GM06990 (cell line): ENCODE data around the gene SLC27A3.
A peak's percentile ranks its signal among the peaks of the same experiment; 100 is the strongest.

Source experiments
- DNase-seq: peaks from one replicate; pipeline ENCODE4 v3.0.0-alpha.2; 2011; ENCODE audit not compliant: insufficient read length; ENCODE audit errors: extremely low read depth
- H3K27me3 ChIP-seq: replicated peaks from 2 replicates; pipeline ENCODE4 v1.6.0; 2011; ENCODE audit warnings: low read length; ENCODE audit not compliant: control insufficient read depth, insufficient read depth
- H3K36me3 ChIP-seq: 2 replicates; pipeline ENCODE4 v1.5.1; 2011; ENCODE audit warnings: low read length; ENCODE audit not compliant: control insufficient read depth, insufficient read depth
- H3K4me3 ChIP-seq: replicated peaks from 2 replicates; pipeline ENCODE4 v1.5.1; 2011; ENCODE audit warnings: low read depth, mild to moderate bottlenecking, control low read depth, low read length
- TF ChIP-seq, protein P1 (sequence below): IDR thresholded peaks from 2 replicates; pipeline ENCODE4 v1.5.1; 2011; ENCODE audit warnings: low read length, control low read depth, mild to moderate bottlenecking, inconsistent platforms; ENCODE audit not compliant: insufficient read depth, poor library complexity, severe bottlenecking

Gene SLC27A3

DNA sequence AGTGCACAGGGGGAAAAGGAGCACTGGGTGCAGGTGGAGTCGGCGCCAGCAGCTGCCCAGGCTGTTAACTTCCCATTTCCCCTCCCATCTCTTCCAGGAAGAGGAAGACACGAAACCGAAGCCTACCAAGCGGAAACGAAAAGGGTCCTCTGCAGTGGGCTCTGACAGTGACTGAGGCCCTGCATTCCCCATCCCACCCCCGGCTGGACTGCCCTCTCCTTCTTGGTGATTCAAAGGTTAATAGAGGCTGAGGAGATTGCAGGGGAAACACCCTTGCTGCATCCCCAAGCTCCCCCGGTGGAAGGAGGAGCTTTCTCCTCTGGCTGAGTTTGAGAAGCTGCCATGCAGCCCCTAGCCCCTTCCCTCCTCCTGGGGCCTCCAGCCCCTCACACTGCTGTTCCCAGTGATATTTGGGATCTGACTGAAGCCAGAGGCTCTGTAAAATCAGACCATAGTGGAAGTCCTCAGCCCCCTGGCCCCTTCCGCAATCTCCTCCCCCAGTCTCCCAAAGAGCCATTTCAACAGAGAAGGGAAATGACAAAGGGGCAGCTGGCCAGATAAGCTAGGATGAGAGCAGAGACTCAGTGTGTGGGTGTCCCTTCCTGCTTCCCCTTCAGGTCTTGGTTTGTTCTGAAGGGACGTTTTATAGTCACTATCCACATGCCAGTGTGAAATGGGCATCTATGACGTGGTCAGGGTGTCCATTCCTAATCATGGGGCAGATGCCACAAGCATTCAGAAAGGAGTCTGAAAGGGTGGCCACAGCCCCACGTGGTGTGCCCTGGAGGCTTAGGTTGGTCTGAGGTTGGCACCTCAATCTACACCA, 1.9 kb upstream of the SLC27A3 start:
- DNase-seq: no peak
- H3K4me3 ChIP-seq: no peak overlapping the region
- H3K27me3 ChIP-seq: no peaks in the 10 kb centered on the region
- peaks cover 31% of the 10 kb centered on the region for H3K36me3 ChIP-seq
- TF ChIP-seq, protein P1, sequence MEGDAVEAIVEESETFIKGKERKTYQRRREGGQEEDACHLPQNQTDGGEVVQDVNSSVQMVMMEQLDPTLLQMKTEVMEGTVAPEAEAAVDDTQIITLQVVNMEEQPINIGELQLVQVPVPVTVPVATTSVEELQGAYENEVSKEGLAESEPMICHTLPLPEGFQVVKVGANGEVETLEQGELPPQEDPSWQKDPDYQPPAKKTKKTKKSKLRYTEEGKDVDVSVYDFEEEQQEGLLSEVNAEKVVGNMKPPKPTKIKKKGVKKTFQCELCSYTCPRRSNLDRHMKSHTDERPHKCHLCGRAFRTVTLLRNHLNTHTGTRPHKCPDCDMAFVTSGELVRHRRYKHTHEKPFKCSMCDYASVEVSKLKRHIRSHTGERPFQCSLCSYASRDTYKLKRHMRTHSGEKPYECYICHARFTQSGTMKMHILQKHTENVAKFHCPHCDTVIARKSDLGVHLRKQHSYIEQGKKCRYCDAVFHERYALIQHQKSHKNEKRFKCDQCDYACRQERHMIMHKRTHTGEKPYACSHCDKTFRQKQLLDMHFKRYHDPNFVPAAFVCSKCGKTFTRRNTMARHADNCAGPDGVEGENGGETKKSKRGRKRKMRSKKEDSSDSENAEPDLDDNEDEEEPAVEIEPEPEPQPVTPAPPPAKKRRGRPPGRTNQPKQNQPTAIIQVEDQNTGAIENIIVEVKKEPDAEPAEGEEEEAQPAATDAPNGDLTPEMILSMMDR: no peak

DNA sequence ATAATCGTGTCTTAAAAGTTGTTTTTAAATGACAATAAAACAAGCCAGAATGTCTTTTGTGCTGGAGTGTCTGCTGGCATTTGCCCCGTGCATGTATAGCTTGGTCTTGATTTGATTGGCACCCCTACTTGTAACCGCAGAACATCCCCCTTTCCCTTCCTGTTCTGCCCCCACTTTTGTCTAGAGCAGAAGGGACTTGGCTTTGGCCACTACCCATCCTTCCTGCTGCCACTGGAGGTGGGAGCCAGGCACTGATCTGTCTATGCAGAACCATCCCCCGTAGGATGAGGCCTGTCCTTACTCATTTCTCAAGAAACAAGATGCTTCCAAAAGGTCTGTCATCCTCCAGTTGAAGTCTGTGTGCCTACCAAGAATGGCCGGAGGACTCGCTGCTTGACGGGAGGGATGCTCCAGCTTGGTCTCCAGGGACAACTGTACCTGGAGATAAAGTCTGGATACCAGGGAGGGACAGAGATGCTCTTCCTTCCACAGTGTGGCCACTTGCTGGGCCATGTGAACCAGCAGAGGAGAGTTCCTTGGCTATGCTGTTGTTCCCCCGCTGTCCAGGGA, 1.1 kb upstream of the SLC27A3 start:
- no peak overlapping the region for H3K4me3 ChIP-seq
- H3K36me3 ChIP-seq: peaks cover 26% of the 10 kb centered on the region
- no peak for DNase-seq
- no peaks in the 10 kb centered on the region for H3K27me3 ChIP-seq
- TF ChIP-seq, protein P1: no peak

DNA sequence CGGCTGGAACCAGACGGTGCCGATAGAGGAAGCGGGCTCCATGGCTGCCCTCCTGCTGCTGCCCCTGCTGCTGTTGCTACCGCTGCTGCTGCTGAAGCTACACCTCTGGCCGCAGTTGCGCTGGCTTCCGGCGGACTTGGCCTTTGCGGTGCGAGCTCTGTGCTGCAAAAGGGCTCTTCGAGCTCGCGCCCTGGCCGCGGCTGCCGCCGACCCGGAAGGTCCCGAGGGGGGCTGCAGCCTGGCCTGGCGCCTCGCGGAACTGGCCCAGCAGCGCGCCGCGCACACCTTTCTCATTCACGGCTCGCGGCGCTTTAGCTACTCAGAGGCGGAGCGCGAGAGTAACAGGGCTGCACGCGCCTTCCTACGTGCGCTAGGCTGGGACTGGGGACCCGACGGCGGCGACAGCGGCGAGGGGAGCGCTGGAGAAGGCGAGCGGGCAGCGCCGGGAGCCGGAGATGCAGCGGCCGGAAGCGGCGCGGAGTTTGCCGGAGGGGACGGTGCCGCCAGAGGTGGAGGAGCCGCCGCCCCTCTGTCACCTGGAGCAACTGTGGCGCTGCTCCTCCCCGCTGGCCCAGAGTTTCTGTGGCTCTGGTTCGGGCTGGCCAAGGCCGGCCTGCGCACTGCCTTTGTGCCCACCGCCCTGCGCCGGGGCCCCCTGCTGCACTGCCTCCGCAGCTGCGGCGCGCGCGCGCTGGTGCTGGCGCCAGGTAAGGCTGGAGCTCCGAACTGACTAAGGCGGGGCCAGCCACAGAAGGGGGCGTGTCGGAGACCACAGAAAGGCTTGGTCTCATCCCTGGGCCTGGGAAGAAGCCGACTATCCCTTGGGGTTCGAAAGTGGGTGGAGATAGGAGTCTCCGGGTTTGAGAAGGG, 486 bp downstream of the SLC27A3 start:
- TF ChIP-seq, protein P1: no peak
- H3K36me3 ChIP-seq: peaks cover 20% of the 10 kb centered on the region
- H3K27me3 ChIP-seq: no peaks in the 10 kb centered on the region
- peak overlapping the region; percentile 67 for H3K4me3 ChIP-seq
- peak; percentile 81 for DNase-seq

DNA sequence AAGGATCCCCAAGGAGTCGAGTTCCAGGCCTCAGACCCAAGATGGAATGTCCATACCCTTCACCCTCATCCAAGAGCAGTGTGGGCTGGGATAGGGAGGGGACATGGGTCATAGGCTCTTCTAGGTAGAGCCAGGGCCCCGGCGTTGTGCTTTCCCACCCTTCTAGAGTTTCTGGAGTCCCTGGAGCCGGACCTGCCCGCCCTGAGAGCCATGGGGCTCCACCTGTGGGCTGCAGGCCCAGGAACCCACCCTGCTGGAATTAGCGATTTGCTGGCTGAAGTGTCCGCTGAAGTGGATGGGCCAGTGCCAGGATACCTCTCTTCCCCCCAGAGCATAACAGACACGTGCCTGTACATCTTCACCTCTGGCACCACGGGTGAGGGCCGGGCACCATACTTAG, 1.1 kb downstream of the SLC27A3 start:
- TF ChIP-seq, protein P1: no peak
- no peak for DNase-seq
- Histone ChIP-seq H3K27me3 (no peaks in the 10 kb centered on the region), H3K4me3 (peak overlapping the region; percentile 5), H3K36me3 (peaks cover 16% of the 10 kb centered on the region)

DNA sequence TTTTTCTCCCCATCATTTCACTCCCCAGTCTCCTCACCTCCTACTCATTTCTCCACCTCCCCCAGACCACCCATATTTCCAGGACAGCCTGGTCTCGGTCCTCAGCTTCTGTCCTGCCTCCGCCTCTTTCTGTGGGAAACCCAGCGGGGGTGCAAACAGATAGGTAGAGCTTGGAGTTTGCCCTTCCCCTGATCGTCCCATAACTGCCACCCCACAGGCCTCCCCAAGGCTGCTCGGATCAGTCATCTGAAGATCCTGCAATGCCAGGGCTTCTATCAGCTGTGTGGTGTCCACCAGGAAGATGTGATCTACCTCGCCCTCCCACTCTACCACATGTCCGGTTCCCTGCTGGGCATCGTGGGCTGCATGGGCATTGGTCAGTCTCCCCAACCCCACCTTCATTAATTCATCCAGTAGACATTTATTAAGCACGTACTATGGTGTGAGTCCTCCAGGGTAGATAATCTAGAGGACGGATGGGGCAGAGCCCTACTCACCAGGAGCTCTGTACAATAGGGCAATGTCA, 1.7 kb downstream of the SLC27A3 start:
- TF ChIP-seq, protein P1: no peak

More for the DNA sequence above, 1.7 kb downstream of the SLC27A3 start:
- Histone ChIP-seq H3K36me3 (peaks cover 14% of the 10 kb centered on the region), H3K4me3 (no peak overlapping the region), H3K27me3 (no peaks in the 10 kb centered on the region)
- DNase-seq: no peak
